H9 (cell line): ENCODE data around the gene CMTM4. TPM values are rescaled to one million over a fixed set of nuclear protein-coding genes. Genes with fewer than 3 reads are reported as not detected.

Experiments used
- DNase-seq: peaks from one replicate; pipeline ENCODE4 v3.0.0-alpha.2; 2017
- H2AFZ ChIP-seq: one replicate; pipeline ENCODE4 v1.6.1; 2013; ENCODE audit warnings: mild to moderate bottlenecking, low read length, control low read depth, moderate library complexity
- H2AK5ac ChIP-seq: 2 replicates; pipeline ENCODE4 v1.6.1; 2013; ENCODE audit warnings: low read length, control low read depth, mixed read lengths; ENCODE audit not compliant: insufficient read length
- H2BK120ac ChIP-seq: one replicate; pipeline ENCODE4 v1.6.1; 2013; ENCODE audit warnings: low read depth, mild to moderate bottlenecking, low read length, control low read depth, inconsistent platforms; ENCODE audit not compliant: poor library complexity, severe bottlenecking
- H2BK12ac ChIP-seq: 2 replicates; pipeline ENCODE4 v1.6.1; 2013; ENCODE audit warnings: low read length, control low read depth, mixed read lengths, low read depth; ENCODE audit not compliant: insufficient read length
- H2BK15ac ChIP-seq: 2 replicates; pipeline ENCODE4 v1.6.1; 2013; ENCODE audit warnings: low read depth, low read length, control low read depth
- H2BK20ac ChIP-seq: one replicate; pipeline ENCODE4 v1.6.1; 2013; ENCODE audit warnings: low read depth, mild to moderate bottlenecking, low read length, control low read depth, inconsistent platforms; ENCODE audit not compliant: poor library complexity, severe bottlenecking
- H2BK5ac ChIP-seq: 2 replicates; pipeline ENCODE4 v1.6.1; 2013; ENCODE audit warnings: low read length, control low read depth, mixed read lengths; ENCODE audit not compliant: insufficient read length
- H3K14ac ChIP-seq: 2 replicates; pipeline ENCODE4 v1.6.1; 2013; ENCODE audit warnings: low read length, control low read depth; ENCODE audit not compliant: insufficient read depth
- H3K18ac ChIP-seq: 2 replicates; pipeline ENCODE4 v1.6.1; 2013; ENCODE audit warnings: low read depth, mild to moderate bottlenecking, mixed read lengths, low read length, control low read depth; ENCODE audit not compliant: insufficient read length
- H3K23ac ChIP-seq: 2 replicates; pipeline ENCODE4 v1.6.1; 2013; ENCODE audit warnings: low read length, control low read depth, mixed read lengths, low read depth; ENCODE audit not compliant: insufficient read length
- H3K23me2 ChIP-seq: 2 replicates; pipeline ENCODE4 v1.6.1; 2013; ENCODE audit warnings: low read depth, mild to moderate bottlenecking, mixed read lengths, low read length, control low read depth; ENCODE audit not compliant: insufficient read length, poor library complexity, severe bottlenecking
- H3K27ac ChIP-seq: 2 replicates; pipeline ENCODE4 v1.5.1; 2013; ENCODE audit warnings: low read length, control low read depth, mixed read lengths, low read depth; ENCODE audit not compliant: insufficient read length
- H3K27me3 ChIP-seq: 2 replicates; pipeline ENCODE4 v1.6.1; 2013; ENCODE audit warnings: low read length, control low read depth, inconsistent platforms; ENCODE audit not compliant: insufficient read depth
- H3K4ac ChIP-seq: 2 replicates; pipeline ENCODE4 v1.6.1; 2013; ENCODE audit warnings: low read depth, mild to moderate bottlenecking, control low read depth, inconsistent platforms, low read length, moderate library complexity
- H3K4me1 ChIP-seq: 2 replicates; pipeline ENCODE4 v1.6.1; 2013; ENCODE audit warnings: low read length, control low read depth, inconsistent platforms; ENCODE audit not compliant: insufficient read depth
- H3K4me2 ChIP-seq: 2 replicates; pipeline ENCODE4 v1.6.1; 2013; ENCODE audit warnings: low read length, control low read depth, mixed read lengths; ENCODE audit not compliant: insufficient read length, insufficient read depth
- H3K56ac ChIP-seq: 2 replicates; pipeline ENCODE4 v1.6.1; 2013; ENCODE audit warnings: low read depth, mild to moderate bottlenecking, mixed read lengths, low read length, control low read depth; ENCODE audit not compliant: insufficient read length
- H3K79me1 ChIP-seq: 2 replicates; pipeline ENCODE4 v1.6.1; 2013; ENCODE audit warnings: low read depth, mild to moderate bottlenecking, moderate library complexity, low read length, control low read depth, inconsistent platforms; ENCODE audit not compliant: insufficient read depth, poor library complexity, severe bottlenecking
- H3K79me2 ChIP-seq: 2 replicates; pipeline ENCODE4 v1.6.1; 2013; ENCODE audit warnings: low read length, control low read depth, inconsistent platforms; ENCODE audit not compliant: insufficient read depth
- H3K9ac ChIP-seq: 2 replicates; pipeline ENCODE4 v1.6.1; 2013; ENCODE audit warnings: low read length, control low read depth, mixed read lengths; ENCODE audit not compliant: insufficient read length; ENCODE audit errors: extremely low read depth
- H3K9me3 ChIP-seq: one replicate; pipeline ENCODE4 v1.6.1; 2013; ENCODE audit warnings: low read depth, low read length, inconsistent platforms; ENCODE audit not compliant: control insufficient read depth
- H3T11ph ChIP-seq: one replicate; pipeline ENCODE4 v1.6.1; 2013; ENCODE audit warnings: mild to moderate bottlenecking, low read length, control low read depth, inconsistent platforms
- H4K20me1 ChIP-seq: one replicate; pipeline ENCODE4 v1.6.1; 2013; ENCODE audit not compliant: control insufficient read depth, insufficient read length, insufficient read depth
- H4K5ac ChIP-seq: 2 replicates; pipeline ENCODE4 v1.6.1; 2013; ENCODE audit warnings: low read depth, mild to moderate bottlenecking, mixed read lengths, low read length, control low read depth; ENCODE audit not compliant: insufficient read length
- H4K8ac ChIP-seq: replicated peaks from 2 replicates; pipeline ENCODE4 v1.6.1; 2013; ENCODE audit warnings: low read length, control low read depth, mixed read lengths, low read depth; ENCODE audit not compliant: insufficient read length
- H4K91ac ChIP-seq: 2 replicates; pipeline ENCODE4 v1.6.1; 2013; ENCODE audit warnings: low read depth, mild to moderate bottlenecking, moderate library complexity, mixed read lengths, low read length, control low read depth; ENCODE audit not compliant: insufficient read length
- H3K27ac Mint-ChIP-seq, 3 experiments: 2 replicates in 2 of 3; 3 replicates in 1 of 3; pipeline ENCODE4 v1.8.0; 2020 to 2021; ENCODE audit warnings: mixed read lengths in 3 of 3, mild to moderate bottlenecking in 1 of 3, moderate library complexity in 1 of 3
- H3K27me3 Mint-ChIP-seq: 2 replicates; pipeline ENCODE4 v1.8.0; 2021; ENCODE audit warnings: low read depth, mild to moderate bottlenecking, moderate library complexity, mixed read lengths
- H3K36me3 Mint-ChIP-seq, 3 experiments: 2 replicates in 2 of 3; 3 replicates in 1 of 3; pipeline ENCODE4 v1.8.0; 2020 to 2021; ENCODE audit warnings: low read depth in 3 of 3, mixed read lengths in 3 of 3; ENCODE audit not compliant: insufficient read depth in 1 of 3
- H3K4me1 Mint-ChIP-seq, 2 experiments: 2 replicates each; pipeline ENCODE4 v1.8.0; 2020; ENCODE audit warnings: mixed read lengths in 2 of 2
- H3K4me3 Mint-ChIP-seq, 2 experiments: 2 replicates in 1 of 2; 3 replicates in 1 of 2; pipeline ENCODE4 v1.8.0; 2020 to 2021; ENCODE audit warnings: mild to moderate bottlenecking in 2 of 2, mixed read lengths in 2 of 2, moderate library complexity in 1 of 2
- H3K9me3 Mint-ChIP-seq, 2 experiments: 2 replicates in 1 of 2; 3 replicates in 1 of 2; pipeline ENCODE4 v1.8.0; 2020; ENCODE audit warnings: mild to moderate bottlenecking in 2 of 2, mixed read lengths in 2 of 2, moderate library complexity in 1 of 2
- WGBS: extraction: QIAGEN DNeasy Blood & Tissue Kit; methylation state at CpG from one replicate; pipeline ENCODE4 v1.1.7; 2013; ENCODE audit warnings: missing lambda C conversion rate, low lambda C conversion rate, mixed read lengths; ENCODE audit not compliant: insufficient read length; ENCODE audit errors: extremely low coverage; 5-methylcytosine and 5-hydroxymethylcytosine counted together
- total RNA-seq: library from RNA; stranded (reverse); gene quantifications from 2 replicates; pipeline ENCODE4 v1.2.1, GENCODE V29; 2021
- TF ChIP-seq, protein P1 (sequence below): fragments of 200-600 bp; sonication (generic); conservative IDR thresholded peaks from 3 replicates; pipeline ENCODE4 v1.8.0; 2021; ENCODE audit warnings: antibody characterized with exemption, mild to moderate bottlenecking

CMTM4 gene
- total RNA-seq, 1 experiment from 2014 or later, result 40.5 TPM

- H2BK120ac ChIP-seq, result no peak overlapping the region
- H4K8ac ChIP-seq, result no peak overlapping the region
- H2BK5ac ChIP-seq, result no peak overlapping the region
- H2AFZ ChIP-seq, result no peak overlapping the region
- peaks cover 47 to 48% of the 10 kb centered on the region in 2 experiments for H3K4me1 Mint-ChIP-seq
- no peaks in the 10 kb centered on the region for H3K9me3 ChIP-seq
- H3K9me3 Mint-ChIP-seq, result no peaks in the 10 kb centered on the region
- H3K79me2 ChIP-seq, result no peaks in the 10 kb centered on the region
- no peak overlapping the region for H3K23ac ChIP-seq
- no peak overlapping the region; a peak in 1 of 7 replicates for H3K27ac Mint-ChIP-seq
- no peaks in the 10 kb centered on the region for H3K27me3 Mint-ChIP-seq
- no peak overlapping the region; a peak in 1 of 5 replicates for H3K4me3 Mint-ChIP-seq
- no peak overlapping the region for H3K9ac ChIP-seq
- no peaks in the 10 kb centered on the region for H3K27me3 ChIP-seq
- no peak overlapping the region for H3K14ac ChIP-seq
- no peak overlapping the region for H3T11ph ChIP-seq
- no peaks in the 10 kb centered on the region for H4K20me1 ChIP-seq
- H2AK5ac ChIP-seq, result no peak overlapping the region
- H3K27ac ChIP-seq, result no peak overlapping the region
- H3K56ac ChIP-seq, result no peak overlapping the region
- no peak overlapping the region for H3K4me2 ChIP-seq
- WGBS, result no CpG with 5 or more reads among the region's 10 CpGs
- TF ChIP-seq, protein P1, sequence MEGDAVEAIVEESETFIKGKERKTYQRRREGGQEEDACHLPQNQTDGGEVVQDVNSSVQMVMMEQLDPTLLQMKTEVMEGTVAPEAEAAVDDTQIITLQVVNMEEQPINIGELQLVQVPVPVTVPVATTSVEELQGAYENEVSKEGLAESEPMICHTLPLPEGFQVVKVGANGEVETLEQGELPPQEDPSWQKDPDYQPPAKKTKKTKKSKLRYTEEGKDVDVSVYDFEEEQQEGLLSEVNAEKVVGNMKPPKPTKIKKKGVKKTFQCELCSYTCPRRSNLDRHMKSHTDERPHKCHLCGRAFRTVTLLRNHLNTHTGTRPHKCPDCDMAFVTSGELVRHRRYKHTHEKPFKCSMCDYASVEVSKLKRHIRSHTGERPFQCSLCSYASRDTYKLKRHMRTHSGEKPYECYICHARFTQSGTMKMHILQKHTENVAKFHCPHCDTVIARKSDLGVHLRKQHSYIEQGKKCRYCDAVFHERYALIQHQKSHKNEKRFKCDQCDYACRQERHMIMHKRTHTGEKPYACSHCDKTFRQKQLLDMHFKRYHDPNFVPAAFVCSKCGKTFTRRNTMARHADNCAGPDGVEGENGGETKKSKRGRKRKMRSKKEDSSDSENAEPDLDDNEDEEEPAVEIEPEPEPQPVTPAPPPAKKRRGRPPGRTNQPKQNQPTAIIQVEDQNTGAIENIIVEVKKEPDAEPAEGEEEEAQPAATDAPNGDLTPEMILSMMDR, result no peak
- H3K18ac ChIP-seq, result no peak overlapping the region
- no peak overlapping the region for H2BK15ac ChIP-seq
- H4K91ac ChIP-seq, result no peak overlapping the region
- no peak for DNase-seq
- H4K5ac ChIP-seq, result no peak overlapping the region
- no peak overlapping the region for H2BK12ac ChIP-seq
- H3K4me1 ChIP-seq, result peaks cover 9% of the 10 kb centered on the region; the same call in 1 of the 2 replicates
- no peaks in the 10 kb centered on the region for H3K23me2 ChIP-seq
- H3K79me1 ChIP-seq, result no peaks in the 10 kb centered on the region
- H2BK20ac ChIP-seq, result no peak overlapping the region
- H3K36me3 Mint-ChIP-seq, result peaks cover 27 to 66% (median 61%) of the 10 kb centered on the region in 3 experiments
- H3K4ac ChIP-seq, result no peak overlapping the region
These were observed 77.8 kb downstream of the CMTM4 start for GRCh38 chr16:66618588-66619375.
